Duodenal mucosa (tissue), 2 donors: ENCODE measurements around the gene MTMR8.
"Not testable (repeated sequence)": the region's sequence is repeated elsewhere in the genome, so short reads cannot be mapped to it uniquely, and the experiment has no call there.

Experiments
- H3K27ac ChIP-seq: one replicate; pipeline ENCODE4 v1.7.0; 2013; ENCODE audit warnings: low read depth, low read length
- H3K27me3 ChIP-seq, 2 donors: one replicate each; pipeline ENCODE4 v1.7.0; 2013; ENCODE audit warnings: low read length in 2 of 2, control low read depth in 1 of 2; ENCODE audit not compliant: insufficient read depth in 2 of 2, control insufficient read depth in 1 of 2
- H3K36me3 ChIP-seq, 2 donors: one replicate each; pipeline ENCODE4 v1.7.0; 2013; ENCODE audit warnings: low read length in 2 of 2, control low read depth in 1 of 2; ENCODE audit not compliant: insufficient read depth in 2 of 2, control insufficient read depth in 1 of 2
- H3K4me1 ChIP-seq, 2 donors: one replicate each; pipeline ENCODE4 v1.7.0; 2013; ENCODE audit warnings: low read length in 2 of 2, control low read depth in 1 of 2; ENCODE audit not compliant: insufficient read depth in 2 of 2, control insufficient read depth in 1 of 2
- H3K4me3 ChIP-seq, 2 donors: one replicate each; pipeline ENCODE4 v1.7.0; 2013; ENCODE audit warnings: low read length in 2 of 2, low read depth in 1 of 2
- H3K9ac ChIP-seq, 2 donors: one replicate each; pipeline ENCODE4 v1.7.0; 2013; ENCODE audit warnings: low read length in 2 of 2, low read depth in 1 of 2
- H3K9me3 ChIP-seq, 2 donors: one replicate each; pipeline ENCODE4 v1.7.0; 2013; ENCODE audit warnings: low read length in 2 of 2, control low read depth in 1 of 2; ENCODE audit not compliant: control insufficient read depth in 1 of 2

The MTMR8 gene

GRCh38 chrX:64394059-64394873 lies 986 bp downstream of the MTMR8 start:
- H3K27ac ChIP-seq, result no peak overlapping the region
- H3K9me3 ChIP-seq, result no peaks in the 10 kb centered on the region
- H3K9ac ChIP-seq, result peak overlapping the region; percentile 63 to 71
- no peaks in the 10 kb centered on the region for H3K27me3 ChIP-seq
- peak overlapping the region; percentile 83 to 84 for H3K4me3 ChIP-seq
- H3K4me1 ChIP-seq, result no peaks in the 10 kb centered on the region
- no peaks in the 10 kb centered on the region for H3K36me3 ChIP-seq

DNA sequence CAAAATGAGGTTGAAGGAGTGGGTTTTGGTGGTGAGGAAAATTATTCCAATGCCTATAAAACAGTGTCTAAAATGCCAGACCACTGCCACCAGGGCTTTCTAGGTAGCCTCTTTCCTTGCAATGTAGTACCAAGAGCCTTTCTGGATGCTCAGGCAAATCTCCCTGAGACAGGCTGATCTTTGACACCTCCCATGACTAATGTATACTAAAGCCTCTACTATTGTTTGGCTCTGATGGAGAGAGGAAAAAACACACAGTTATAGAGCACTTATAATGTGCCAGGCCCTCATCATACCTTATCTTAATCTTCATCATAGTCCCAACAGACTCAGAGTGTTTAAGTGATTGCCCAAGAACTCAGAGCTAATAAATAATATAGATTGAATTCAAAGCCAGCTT lies 5.8 kb downstream of the MTMR8 start:
- no peak overlapping the region for H3K9ac ChIP-seq
- no peak overlapping the region for H3K27ac ChIP-seq
- no peak overlapping the region for H3K4me3 ChIP-seq
- H3K36me3 ChIP-seq, result no peaks in the 10 kb centered on the region
- H3K27me3 ChIP-seq, result no peaks in the 10 kb centered on the region
- no peaks in the 10 kb centered on the region for H3K4me1 ChIP-seq
- peaks cover 0 to 6% of the 10 kb centered on the region in 2 donors for H3K9me3 ChIP-seq

DNA sequence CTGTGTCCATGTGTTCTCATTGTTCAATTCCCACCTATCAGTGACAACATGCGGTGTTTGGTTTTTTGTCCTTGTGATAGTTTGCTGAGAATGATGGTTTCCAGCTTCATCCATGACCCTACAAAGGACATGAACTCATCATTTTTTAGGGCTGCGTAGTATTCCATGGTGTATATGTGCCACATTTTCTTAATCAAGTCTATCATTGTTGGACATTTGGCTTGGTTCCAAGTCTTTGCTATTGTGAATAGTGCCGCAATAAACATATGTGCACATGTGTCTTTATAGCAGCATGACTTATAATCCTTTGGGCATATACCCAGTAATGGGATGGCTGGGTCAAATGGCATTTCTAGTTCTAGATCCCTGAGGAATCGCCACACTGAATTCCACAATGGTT lies 14.5 kb downstream of the MTMR8 start:
- not testable (repeated sequence) for H3K9me3 ChIP-seq, H3K36me3 ChIP-seq, H3K9ac ChIP-seq, H3K27ac ChIP-seq, H3K4me3 ChIP-seq, H3K4me1 ChIP-seq, H3K27me3 ChIP-seq

DNA sequence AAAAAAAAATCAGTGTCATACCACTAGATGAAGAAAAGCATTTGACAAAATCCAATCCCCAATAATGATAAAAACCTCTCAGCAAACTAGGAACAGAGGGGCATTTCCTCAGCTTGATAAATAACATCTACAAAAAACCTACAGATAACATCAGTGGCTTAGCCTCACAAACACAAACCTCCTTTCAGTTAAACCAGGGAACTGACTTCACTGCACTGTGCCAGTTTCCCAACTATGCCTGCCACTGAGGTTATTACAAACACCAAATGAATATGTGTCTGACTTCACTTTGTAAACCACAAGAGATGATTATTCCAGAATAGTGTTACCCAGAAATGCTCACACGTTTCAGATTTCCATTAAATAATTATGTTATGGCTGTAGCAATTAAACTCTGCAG lies 15.3 kb downstream of the MTMR8 start:
- Histone ChIP-seq H3K4me3 (no peak overlapping the region), H3K4me1 (no peaks in the 10 kb centered on the region), H3K27me3 (no peaks in the 10 kb centered on the region), H3K27ac (no peak overlapping the region), H3K9ac (no peak overlapping the region), H3K36me3 (no peaks in the 10 kb centered on the region), H3K9me3 (peaks cover 3 to 7% of the 10 kb centered on the region in 2 donors)

GRCh38 chrX:64377753-64378152 lies 17.5 kb downstream of the MTMR8 start:
- H3K36me3 ChIP-seq, result no peaks in the 10 kb centered on the region
- H3K9me3 ChIP-seq, result peaks cover 3% of the 10 kb centered on the region in 2 donors
- no peak overlapping the region for H3K4me3 ChIP-seq
- H3K27me3 ChIP-seq, result no peaks in the 10 kb centered on the region
- no peaks in the 10 kb centered on the region for H3K4me1 ChIP-seq
- no peak overlapping the region for H3K27ac ChIP-seq
- no peak overlapping the region for H3K9ac ChIP-seq

DNA sequence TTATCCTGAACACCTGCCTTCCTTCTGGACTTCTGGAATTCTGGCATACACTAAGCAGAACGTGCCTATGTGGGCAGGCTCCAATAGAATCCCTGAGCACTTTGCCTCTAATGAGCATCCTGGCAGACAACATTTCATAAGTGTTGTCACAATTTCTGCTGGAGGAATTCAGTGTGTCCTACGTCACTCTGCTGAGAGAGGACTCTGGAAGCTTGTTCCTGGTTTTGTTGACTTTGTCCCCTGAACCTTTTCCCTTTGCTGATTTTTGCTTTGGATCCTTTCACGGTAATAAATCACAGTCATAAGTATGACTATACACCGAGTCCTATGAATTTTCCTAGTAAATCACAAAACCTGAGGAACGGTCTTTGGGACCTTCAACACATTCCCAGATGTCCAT lies 43.2 kb downstream of the MTMR8 start:
- Histone ChIP-seq H3K27me3 (no peaks in the 10 kb centered on the region), H3K9me3 (no peaks in the 10 kb centered on the region), H3K4me1 (no peaks in the 10 kb centered on the region), H3K27ac (no peak overlapping the region), H3K4me3 (no peak overlapping the region), H3K9ac (no peak overlapping the region), H3K36me3 (peaks cover 0 to 3% of the 10 kb centered on the region in 2 donors)

GRCh38 chrX:64350521-64350920 lies 44.7 kb downstream of the MTMR8 start:
- Histone ChIP-seq H3K4me1 (no peaks in the 10 kb centered on the region), H3K9me3 (no peaks in the 10 kb centered on the region), H3K36me3 (peaks cover 0 to 3% of the 10 kb centered on the region in 2 donors), H3K4me3 (no peak overlapping the region), H3K27me3 (no peaks in the 10 kb centered on the region), H3K27ac (no peak overlapping the region), H3K9ac (no peak overlapping the region)

DNA sequence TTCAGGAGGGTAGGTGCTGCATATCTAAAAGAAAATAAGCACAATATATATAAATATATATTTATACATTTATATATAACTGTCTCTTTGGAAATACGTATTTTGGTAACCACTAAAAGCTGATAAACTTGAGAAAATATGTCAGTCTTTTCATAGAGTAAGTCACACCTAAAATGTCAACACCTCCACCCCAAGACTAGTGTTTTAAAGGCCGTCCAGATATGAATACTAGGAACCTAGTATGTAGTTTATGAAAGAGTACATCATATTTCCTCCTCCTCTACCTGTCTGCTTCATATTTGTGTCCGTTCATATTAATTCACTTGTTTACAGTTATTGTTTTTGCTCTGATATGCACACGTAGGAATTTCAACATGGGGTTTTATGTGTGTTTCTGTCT lies 45.2 kb downstream of the MTMR8 start:
- H3K9me3 ChIP-seq, result no peaks in the 10 kb centered on the region
- peaks cover 0 to 3% of the 10 kb centered on the region in 2 donors for H3K36me3 ChIP-seq
- H3K27me3 ChIP-seq, result no peaks in the 10 kb centered on the region
- H3K4me1 ChIP-seq, result no peaks in the 10 kb centered on the region
- H3K27ac ChIP-seq, result no peak overlapping the region
- H3K9ac ChIP-seq, result no peak overlapping the region
- H3K4me3 ChIP-seq, result no peak overlapping the region

GRCh38 chrX:64342811-64343210 lies 52.4 kb downstream of the MTMR8 start:
- no peaks in the 10 kb centered on the region for H3K36me3 ChIP-seq
- H3K9ac ChIP-seq, result no peak overlapping the region
- no peaks in the 10 kb centered on the region for H3K9me3 ChIP-seq
- no peaks in the 10 kb centered on the region for H3K4me1 ChIP-seq
- H3K27me3 ChIP-seq, result no peaks in the 10 kb centered on the region
- H3K27ac ChIP-seq, result no peak overlapping the region
- H3K4me3 ChIP-seq, result no peak overlapping the region

- Histone ChIP-seq H3K9me3 (no peaks in the 10 kb centered on the region), H3K4me1 (no peaks in the 10 kb centered on the region), H3K4me3 (no peak overlapping the region), H3K9ac (no peak overlapping the region), H3K36me3 (no peaks in the 10 kb centered on the region), H3K27ac (no peak overlapping the region), H3K27me3 (no peaks in the 10 kb centered on the region)
These were observed 57.0 kb downstream of the MTMR8 start for GRCh38 chrX:64338296-64338695.
